ENCODE results near the gene NEMF. TPM values are rescaled to one million over a fixed set of nuclear protein-coding genes. Genes with fewer than 3 reads are reported as not detected.

The NEMF gene
- total RNA-seq, 1 donor from 2014 or later = 61.5 TPM

- Histone ChIP-seq H3K36me3 (ENCODE audit: insufficient read depth, low read length) (no peaks in the 10 kb centered on the region), H3K4me2 (ENCODE audit: low read length) (peak overlapping the region; percentile 14), H4K20me1 (ENCODE audit: insufficient read depth, low read length) (no peaks in the 10 kb centered on the region), H3K4me1 (ENCODE audit: insufficient read depth, low read length) (no peaks in the 10 kb centered on the region), H3K4me3 (ENCODE audit: insufficient read depth, low read depth, low read length) (no peak overlapping the region), H3K9me3 (ENCODE audit: insufficient read depth, low read depth, low read length) (no peaks in the 10 kb centered on the region), H3K9ac (ENCODE audit: low read length) (no peak overlapping the region), H2AFZ (ENCODE audit: low read depth, low read length) (peak overlapping the region; percentile 60), H3K27me3 (ENCODE audit: insufficient read depth, low read length) (no peaks in the 10 kb centered on the region), H3K79me2 (ENCODE audit: insufficient read depth, low read length) (no peaks in the 10 kb centered on the region), H3K27ac (ENCODE audit: low read depth, low read length) (no peak overlapping the region)
- Mint-ChIP-seq H3K4me3 (ENCODE audit: unreplicated experiment) (no peak overlapping the region), H3K4me1 (ENCODE audit: low read depth, unreplicated experiment) (peaks cover 2% of the 10 kb centered on the region), H3K9me3 (ENCODE audit: unreplicated experiment) (no peaks in the 10 kb centered on the region), H3K27me3 (ENCODE audit: low read depth, unreplicated experiment) (no peaks in the 10 kb centered on the region), H3K36me3 (ENCODE audit: low read depth, unreplicated experiment) (no peaks in the 10 kb centered on the region), H3K27ac (ENCODE audit: unreplicated experiment) (no peak overlapping the region)
- no peak for TF ChIP-seq EZH2 (IDR thresholded peaks at IDR 0.05; ENCODE audit: insufficient read depth, low read length)
- no peak for TF ChIP-seq CTCF (IDR thresholded peaks at IDR 0.05; ENCODE audit: insufficient read depth, low read depth, low read length)
- DNase-seq (ENCODE audit: low read depth) = no peak
- FAIRE-seq = no peak
Observed at GRCh38 chr14:49882826-49883694, 30.5 kb upstream of the NEMF start.

- H3K4me2 ChIP-seq (ENCODE audit: low read length) = no peak overlapping the region
- Mint-ChIP-seq H3K4me1 (ENCODE audit: low read depth, unreplicated experiment) (peaks cover 2% of the 10 kb centered on the region), H3K27me3 (ENCODE audit: low read depth, unreplicated experiment) (no peaks in the 10 kb centered on the region), H3K4me3 (ENCODE audit: unreplicated experiment) (no peak overlapping the region), H3K9me3 (ENCODE audit: unreplicated experiment) (no peaks in the 10 kb centered on the region), H3K36me3 (ENCODE audit: low read depth, unreplicated experiment) (no peaks in the 10 kb centered on the region), H3K27ac (ENCODE audit: unreplicated experiment) (no peak overlapping the region)
- H3K79me2 ChIP-seq (ENCODE audit: insufficient read depth, low read length) = no peaks in the 10 kb centered on the region
- H4K20me1 ChIP-seq (ENCODE audit: insufficient read depth, low read length) = no peaks in the 10 kb centered on the region
- H3K4me1 ChIP-seq (ENCODE audit: insufficient read depth, low read length) = no peaks in the 10 kb centered on the region
- H3K9me3 ChIP-seq (ENCODE audit: insufficient read depth, low read depth, low read length) = no peaks in the 10 kb centered on the region
- H3K4me3 ChIP-seq (ENCODE audit: insufficient read depth, low read depth, low read length) = no peak overlapping the region
- H2AFZ ChIP-seq (ENCODE audit: low read depth, low read length) = no peak overlapping the region
- no peaks in the 10 kb centered on the region for H3K36me3 ChIP-seq (ENCODE audit: insufficient read depth, low read length)
- DNase-seq (ENCODE audit: low read depth) (no peak), FAIRE-seq (no peak)
- no peak overlapping the region for H3K27ac ChIP-seq (ENCODE audit: low read depth, low read length)
- no peak overlapping the region for H3K9ac ChIP-seq (ENCODE audit: low read length)
- TF ChIP-seq EZH2 (IDR thresholded peaks at IDR 0.05; ENCODE audit: insufficient read depth, low read length) = no peak
- TF ChIP-seq CTCF (IDR thresholded peaks at IDR 0.05; ENCODE audit: insufficient read depth, low read depth, low read length) = no peak
- H3K27me3 ChIP-seq (ENCODE audit: insufficient read depth, low read length) = no peaks in the 10 kb centered on the region
Observed at GRCh38 chr14:49881350-49882001, 28.9 kb upstream of the NEMF start.
